Caco-2 (cell line): ENCODE data around the gene GRK1. TPM values are rescaled to one million over a fixed set of nuclear protein-coding genes. Genes with fewer than 3 reads are reported as not detected.
A peak's percentile ranks its signal among the peaks of the same experiment; 100 is the strongest.

Source experiments
- BruUV-seq: library from RNA; stranded (reverse); fragments of 400-500 nt; replicated peaks from 2 replicates; lab custom pipeline; 2021; lab: Mats Ljungman, UMichigan
- CTCF ChIA-PET: fragments of 300-600 bp; sonication (Branson Sonifier 250); formaldehyde crosslinking; loops from one replicate; lab custom pipeline; 2022; ENCODE audit warnings: antibody characterized with exemption; lab: Charles Lee
- POLR2A ChIA-PET: fragments of 300-600 bp; sonication (Branson Sonifier 250); formaldehyde crosslinking; loops from one replicate; lab custom pipeline; 2022; ENCODE audit warnings: antibody characterized with exemption; lab: Charles Lee
- DNase-seq, 2 experiments: peaks; one replicate each; pipeline versions ENCODE4 v3.0.0 to v3.0.0-alpha.2; 2020 to 2022
- H3K27me3 ChIP-seq: replicated peaks from 2 replicates; pipeline ENCODE4 v1.6.0; 2011; ENCODE audit warnings: low read length; ENCODE audit not compliant: control insufficient read depth, insufficient read depth
- H3K36me3 ChIP-seq: 2 replicates; pipeline ENCODE4 v1.5.1; 2011; ENCODE audit warnings: low read length; ENCODE audit not compliant: control insufficient read depth, insufficient read depth
- H3K4me1 ChIP-seq: fragments of 250-450 bp; sonication (Bioruptor Pico); 2 replicates; pipeline ENCODE4 v1.5.1; 2020; ENCODE audit warnings: mild to moderate bottlenecking
- H3K4me3 ChIP-seq: 2 replicates; pipeline ENCODE4 v1.5.1; 2011; ENCODE audit warnings: low read depth, mild to moderate bottlenecking, control low read depth, low read length
- H3K9me3 ChIP-seq: fragments of 250-450 bp; sonication (Bioruptor Pico); 2 replicates; pipeline ENCODE4 v1.5.1; 2020; ENCODE audit warnings: mild to moderate bottlenecking, moderate library complexity
- H3K27ac Mint-ChIP-seq: one replicate; pipeline ENCODE4 v1.8.0; 2022; ENCODE audit warnings: mixed read lengths; ENCODE audit not compliant: unreplicated experiment
- H3K27me3 Mint-ChIP-seq: one replicate; pipeline ENCODE4 v1.8.0; 2022; ENCODE audit warnings: mixed read lengths; ENCODE audit not compliant: insufficient read depth, unreplicated experiment
- H3K36me3 Mint-ChIP-seq: one replicate; pipeline ENCODE4 v1.8.0; 2022; ENCODE audit warnings: mild to moderate bottlenecking, mixed read lengths; ENCODE audit not compliant: insufficient read depth, unreplicated experiment
- H3K4me1 Mint-ChIP-seq: one replicate; pipeline ENCODE4 v1.8.0; 2022; ENCODE audit warnings: low read depth, mixed read lengths; ENCODE audit not compliant: unreplicated experiment
- H3K4me3 Mint-ChIP-seq: one replicate; pipeline ENCODE4 v1.8.0; 2022; ENCODE audit warnings: mild to moderate bottlenecking, moderate library complexity, mixed read lengths; ENCODE audit not compliant: unreplicated experiment
- H3K9me3 Mint-ChIP-seq: one replicate; pipeline ENCODE4 v1.8.0; 2022; ENCODE audit warnings: mixed read lengths; ENCODE audit not compliant: unreplicated experiment
- CTCF ChIP-seq, 2 experiments: fragments of 200-600 bp in 1 of 2; IDR thresholded peaks; 1 replicate in 1 of 2; 2 replicates in 1 of 2; pipeline versions ENCODE4 v1.5.1 to v1.8.0; 2011 to 2022; ENCODE audit warnings: antibody characterized with exemption in 1 of 2, control low read depth in 1 of 2, inconsistent platforms in 1 of 2, low read depth in 1 of 2, low read length in 1 of 2, mild to moderate bottlenecking in 1 of 2, moderate library complexity in 1 of 2; ENCODE audit not compliant: insufficient read depth in 1 of 2, severe bottlenecking in 1 of 2, unreplicated experiment in 1 of 2
- intact Hi-C: fragments of 100-400 bp; cut with micrococcal nuclease; formaldehyde crosslinking; loops from one replicate; pipeline ENCODE4 v1.10.0; 2022; ENCODE audit not compliant: unreplicated experiment
- total RNA-seq: library from RNA; stranded (reverse); gene quantifications from 2 replicates; pipeline ENCODE4 v1.2.3, GENCODE V29; 2022

GRK1 gene
- total RNA-seq, 1 experiment from 2014 or later, result not detected

GRCh38 chr13:113777311-113778260, 110.6 kb downstream of the GRK1 start:
- H3K36me3 Mint-ChIP-seq, result no peaks in the 10 kb centered on the region
- no TSS peak for BruUV-seq
- H3K27ac Mint-ChIP-seq, result no peak overlapping the region
- peak; percentile 46 to 68 for DNase-seq
- no peak overlapping the region for H3K4me3 Mint-ChIP-seq
- H3K9me3 Mint-ChIP-seq, result no peaks in the 10 kb centered on the region
- no peak for TF ChIP-seq CTCF (IDR thresholded peaks at IDR 0.05; ENCODE audit: insufficient read depth in 1 of 2, low read depth in 1 of 2, low read length in 1 of 2, severe bottlenecking in 1 of 2, unreplicated experiment in 1 of 2)
- no peaks in the 10 kb centered on the region for H3K27me3 ChIP-seq
- no peaks in the 10 kb centered on the region for H3K4me1 Mint-ChIP-seq
- CTCF ChIA-PET, result no interaction called here
- intact Hi-C loops, result no loop called here
- no peaks in the 10 kb centered on the region for H3K4me1 ChIP-seq
- H3K9me3 ChIP-seq, result peaks cover 6% of the 10 kb centered on the region
- no peak overlapping the region for H3K4me3 ChIP-seq
- H3K27me3 Mint-ChIP-seq, result peaks cover 13% of the 10 kb centered on the region
- no peaks in the 10 kb centered on the region for H3K36me3 ChIP-seq
- POLR2A ChIA-PET, result no interaction called here

- Mint-ChIP-seq H3K27ac (no peak overlapping the region), H3K27me3 (peaks cover 22% of the 10 kb centered on the region)
- CTCF ChIA-PET, result no interaction called here
These were observed 114.6 kb downstream of the GRK1 start for GRCh38 chr13:113781571-113781970.

GRCh38 chr13:113782472-113782871, 115.5 kb downstream of the GRK1 start:
- Histone ChIP-seq H3K4me1 (no peaks in the 10 kb centered on the region), H3K36me3 (no peaks in the 10 kb centered on the region), H3K27me3 (no peaks in the 10 kb centered on the region), H3K9me3 (no peaks in the 10 kb centered on the region), H3K4me3 (no peak overlapping the region)
- no peak for TF ChIP-seq CTCF (IDR thresholded peaks at IDR 0.05; ENCODE audit: insufficient read depth in 1 of 2, low read depth in 1 of 2, low read length in 1 of 2, severe bottlenecking in 1 of 2, unreplicated experiment in 1 of 2)
- ChIA-PET POLR2A (no interaction called here), CTCF (no interaction called here)
- no TSS peak for BruUV-seq
- Mint-ChIP-seq H3K4me3 (no peak overlapping the region), H3K4me1 (no peaks in the 10 kb centered on the region), H3K9me3 (peaks cover 11% of the 10 kb centered on the region), H3K27me3 (peaks cover 22% of the 10 kb centered on the region), H3K27ac (no peak overlapping the region), H3K36me3 (no peaks in the 10 kb centered on the region)
- intact Hi-C loops, result no loop called here
- DNase-seq, result no peak

More at GRCh38 chr13:113781571-113781970, 114.6 kb downstream of the GRK1 start:
- no peak overlapping the region for H3K4me3 Mint-ChIP-seq
- no peak for DNase-seq
- Histone ChIP-seq H3K9me3 (no peaks in the 10 kb centered on the region), H3K27me3 (no peaks in the 10 kb centered on the region), H3K36me3 (no peaks in the 10 kb centered on the region), H3K4me1 (no peaks in the 10 kb centered on the region), H3K4me3 (no peak overlapping the region)
- POLR2A ChIA-PET, result no interaction called here
- H3K4me1 Mint-ChIP-seq, result no peaks in the 10 kb centered on the region
- no peaks in the 10 kb centered on the region for H3K36me3 Mint-ChIP-seq
- H3K9me3 Mint-ChIP-seq, result peaks cover 11% of the 10 kb centered on the region
- no peak for TF ChIP-seq CTCF (IDR thresholded peaks at IDR 0.05; ENCODE audit: insufficient read depth in 1 of 2, low read depth in 1 of 2, low read length in 1 of 2, severe bottlenecking in 1 of 2, unreplicated experiment in 1 of 2)
- intact Hi-C loops, result no loop called here
- no TSS peak for BruUV-seq
